SK-N-SH treated with all-trans-retinoic acid at 6 μM for 48 hours (cell line): ENCODE results near the gene GET4.
"Not testable (repeated sequence)": the region's sequence is repeated elsewhere in the genome, so short reads cannot be mapped to it uniquely, and the experiment has no call there.

Experiments used
- ATAC-seq: fragments of 200-7000 bp; cut with Tn5 transposase; 3 replicates; pipeline ENCODE4 v1.9.1; 2020; ENCODE audit warnings: mild to moderate bottlenecking, moderate library complexity
- BACH2 ChIP-seq: fragments of 250-450 bp; sonication (Bioruptor Pico); IDR thresholded peaks from 2 replicates; pipeline ENCODE4 v1.9.0; 2021; ENCODE audit warnings: mild to moderate bottlenecking, borderline replicate concordance
- CSDC2 ChIP-seq: fragments of 250-450 bp; sonication (Bioruptor Pico); IDR thresholded peaks from 2 replicates; pipeline ENCODE4 v1.5.0; 2020; ENCODE audit warnings: mild to moderate bottlenecking, moderate library complexity
- ESRRG ChIP-seq: fragments of 250-450 bp; sonication (Bioruptor Pico); IDR thresholded peaks from 2 replicates; pipeline ENCODE4 v1.6.1; 2021; ENCODE audit warnings: mild to moderate bottlenecking
- GLIS3 ChIP-seq: fragments of 250-450 bp; sonication (Bioruptor Pico); IDR thresholded peaks from 2 replicates; pipeline ENCODE4 v1.5.0; 2020; ENCODE audit warnings: mild to moderate bottlenecking, moderate library complexity
- ISL1 ChIP-seq: fragments of 250-450 bp; sonication (Bioruptor Pico); IDR thresholded peaks from 2 replicates; pipeline ENCODE4 v2.1.2; 2022; ENCODE audit warnings: mild to moderate bottlenecking, moderate library complexity
- OSR1 ChIP-seq: fragments of 250-450 bp; sonication (Bioruptor Pico); IDR thresholded peaks from 2 replicates; pipeline ENCODE4 v1.8.0; 2022; ENCODE audit warnings: moderate library complexity, mild to moderate bottlenecking, inconsistent platforms
- PPARA ChIP-seq: fragments of 250-450 bp; sonication (Bioruptor Pico); IDR thresholded peaks from 2 replicates; pipeline ENCODE4 v1.5.0; 2020; ENCODE audit warnings: mild to moderate bottlenecking, borderline replicate concordance
- RARB ChIP-seq: fragments of 250-450 bp; sonication (Bioruptor Pico); IDR thresholded peaks from 2 replicates; pipeline ENCODE4 v1.8.0; 2021; ENCODE audit warnings: mild to moderate bottlenecking, moderate library complexity
- SNAI2 ChIP-seq: fragments of 250-450 bp; sonication (Bioruptor Pico); IDR thresholded peaks from 2 replicates; pipeline ENCODE4 v1.5.0; 2020; ENCODE audit warnings: mild to moderate bottlenecking, moderate library complexity
- TCF4 ChIP-seq: fragments of 250-450 bp; sonication (Bioruptor Pico); IDR thresholded peaks from 2 replicates; pipeline ENCODE4 v1.8.0; 2021; ENCODE audit warnings: mild to moderate bottlenecking, moderate library complexity, borderline replicate concordance
- TOX ChIP-seq: fragments of 250-450 bp; sonication (Bioruptor Pico); IDR thresholded peaks from 2 replicates; pipeline ENCODE4 v1.8.0; 2021; ENCODE audit warnings: mild to moderate bottlenecking, moderate library complexity, borderline replicate concordance
- ZC3H10 ChIP-seq: fragments of 250-450 bp; sonication (Bioruptor Pico); IDR thresholded peaks from 2 replicates; pipeline ENCODE4 v1.5.1; 2021; ENCODE audit warnings: mild to moderate bottlenecking, moderate library complexity
- ZFP3 ChIP-seq: fragments of 250-450 bp; sonication (Bioruptor Pico); IDR thresholded peaks from 2 replicates; pipeline ENCODE4 v1.5.0; 2020; ENCODE audit warnings: mild to moderate bottlenecking, moderate library complexity
- ZFP30 ChIP-seq: fragments of 450-650 bp; formaldehyde crosslinking; IDR thresholded peaks from 2 replicates; pipeline ENCODE4 v1.5.0; 2022; ENCODE audit warnings: mild to moderate bottlenecking, moderate library complexity
- ZNF565 ChIP-seq: fragments of 450-650 bp; formaldehyde crosslinking; conservative IDR thresholded peaks from 2 replicates; pipeline ENCODE4 v1.5.0; 2020; ENCODE audit warnings: low read depth, mild to moderate bottlenecking, moderate library complexity
- ZNF70 ChIP-seq: fragments of 450-650 bp; formaldehyde crosslinking; IDR thresholded peaks from 2 replicates; pipeline ENCODE4 v1.5.0; 2020; ENCODE audit warnings: mild to moderate bottlenecking, moderate library complexity
- ZNF8 ChIP-seq: fragments of 450-650 bp; formaldehyde crosslinking; IDR thresholded peaks from 2 replicates; pipeline ENCODE4 v1.5.0; 2020; ENCODE audit warnings: mild to moderate bottlenecking, moderate library complexity
- TF ChIP-seq, protein P1 (sequence below): fragments of 250-450 bp; sonication (Bioruptor Pico); IDR thresholded peaks from 2 replicates; pipeline ENCODE4 v1.5.0; 2020; ENCODE audit warnings: mild to moderate bottlenecking, moderate library complexity
- TF ChIP-seq, protein P2 (sequence below): fragments of 250-450 bp; sonication (Bioruptor Pico); IDR thresholded peaks from 2 replicates; pipeline ENCODE4 v1.5.1; 2020; ENCODE audit warnings: low read depth, mild to moderate bottlenecking, moderate library complexity
- TF ChIP-seq, protein P3 (sequence below): fragments of 250-450 bp; sonication (Bioruptor Pico); IDR thresholded peaks from 2 replicates; pipeline ENCODE4 v1.8.0; 2021; ENCODE audit warnings: low read depth, mild to moderate bottlenecking, moderate library complexity, borderline replicate concordance

Gene GET4

DNA sequence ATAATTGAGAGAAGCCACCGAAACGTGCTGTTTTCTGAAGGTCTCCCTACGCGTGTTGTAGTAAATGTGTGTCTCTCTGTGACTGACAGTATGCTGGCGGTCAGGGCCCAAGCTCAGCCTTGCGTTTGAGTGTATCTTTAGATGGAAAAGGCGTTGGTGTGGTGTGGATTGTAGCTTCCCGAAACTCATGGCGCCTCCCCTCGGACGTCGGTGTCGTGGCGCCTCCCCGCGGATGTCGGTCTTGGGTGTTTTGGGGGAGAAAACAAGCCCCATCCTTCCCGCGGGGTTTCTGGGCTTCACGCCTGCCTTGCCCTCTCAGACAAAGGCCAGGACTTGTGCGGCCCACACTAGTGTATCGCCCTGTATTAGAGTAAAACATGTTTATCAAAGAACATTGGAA is 31.3 kb upstream of the GET4 start:
- TF ChIP-seq TOX = no peak
- TF ChIP-seq ZNF565 (CRISPR knock-in tag) = no peak
- no peak for TF ChIP-seq CSDC2
- no peak for TF ChIP-seq ZFP30 (CRISPR knock-in tag)
- no peak for TF ChIP-seq ZC3H10 (CRISPR knock-in tag)
- no peak for TF ChIP-seq TCF4 (CRISPR knock-in tag)
- no peak for TF ChIP-seq SNAI2 (CRISPR knock-in tag)
- no peak for TF ChIP-seq ZNF70 (CRISPR knock-in tag)
- TF ChIP-seq BACH2 (CRISPR knock-in tag) = no peak
- no peak for TF ChIP-seq GLIS3 (CRISPR knock-in tag)
- TF ChIP-seq, protein P1, sequence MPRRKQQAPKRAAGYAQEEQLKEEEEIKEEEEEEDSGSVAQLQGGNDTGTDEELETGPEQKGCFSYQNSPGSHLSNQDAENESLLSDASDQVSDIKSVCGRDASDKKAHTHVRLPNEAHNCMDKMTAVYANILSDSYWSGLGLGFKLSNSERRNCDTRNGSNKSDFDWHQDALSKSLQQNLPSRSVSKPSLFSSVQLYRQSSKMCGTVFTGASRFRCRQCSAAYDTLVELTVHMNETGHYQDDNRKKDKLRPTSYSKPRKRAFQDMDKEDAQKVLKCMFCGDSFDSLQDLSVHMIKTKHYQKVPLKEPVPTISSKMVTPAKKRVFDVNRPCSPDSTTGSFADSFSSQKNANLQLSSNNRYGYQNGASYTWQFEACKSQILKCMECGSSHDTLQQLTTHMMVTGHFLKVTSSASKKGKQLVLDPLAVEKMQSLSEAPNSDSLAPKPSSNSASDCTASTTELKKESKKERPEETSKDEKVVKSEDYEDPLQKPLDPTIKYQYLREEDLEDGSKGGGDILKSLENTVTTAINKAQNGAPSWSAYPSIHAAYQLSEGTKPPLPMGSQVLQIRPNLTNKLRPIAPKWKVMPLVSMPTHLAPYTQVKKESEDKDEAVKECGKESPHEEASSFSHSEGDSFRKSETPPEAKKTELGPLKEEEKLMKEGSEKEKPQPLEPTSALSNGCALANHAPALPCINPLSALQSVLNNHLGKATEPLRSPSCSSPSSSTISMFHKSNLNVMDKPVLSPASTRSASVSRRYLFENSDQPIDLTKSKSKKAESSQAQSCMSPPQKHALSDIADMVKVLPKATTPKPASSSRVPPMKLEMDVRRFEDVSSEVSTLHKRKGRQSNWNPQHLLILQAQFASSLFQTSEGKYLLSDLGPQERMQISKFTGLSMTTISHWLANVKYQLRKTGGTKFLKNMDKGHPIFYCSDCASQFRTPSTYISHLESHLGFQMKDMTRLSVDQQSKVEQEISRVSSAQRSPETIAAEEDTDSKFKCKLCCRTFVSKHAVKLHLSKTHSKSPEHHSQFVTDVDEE = no peak
- no peak for TF ChIP-seq ESRRG (CRISPR knock-in tag)
- TF ChIP-seq, protein P2, sequence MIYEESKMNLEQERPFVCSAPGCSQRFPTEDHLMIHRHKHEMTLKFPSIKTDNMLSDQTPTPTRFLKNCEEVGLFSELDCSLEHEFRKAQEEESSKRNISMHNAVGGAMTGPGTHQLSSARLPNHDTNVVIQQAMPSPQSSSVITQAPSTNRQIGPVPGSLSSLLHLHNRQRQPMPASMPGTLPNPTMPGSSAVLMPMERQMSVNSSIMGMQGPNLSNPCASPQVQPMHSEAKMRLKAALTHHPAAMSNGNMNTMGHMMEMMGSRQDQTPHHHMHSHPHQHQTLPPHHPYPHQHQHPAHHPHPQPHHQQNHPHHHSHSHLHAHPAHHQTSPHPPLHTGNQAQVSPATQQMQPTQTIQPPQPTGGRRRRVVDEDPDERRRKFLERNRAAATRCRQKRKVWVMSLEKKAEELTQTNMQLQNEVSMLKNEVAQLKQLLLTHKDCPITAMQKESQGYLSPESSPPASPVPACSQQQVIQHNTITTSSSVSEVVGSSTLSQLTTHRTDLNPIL (CRISPR knock-in tag) = no peak
- no peak for TF ChIP-seq ZFP3 (CRISPR knock-in tag)
- no peak for ATAC-seq

DNA sequence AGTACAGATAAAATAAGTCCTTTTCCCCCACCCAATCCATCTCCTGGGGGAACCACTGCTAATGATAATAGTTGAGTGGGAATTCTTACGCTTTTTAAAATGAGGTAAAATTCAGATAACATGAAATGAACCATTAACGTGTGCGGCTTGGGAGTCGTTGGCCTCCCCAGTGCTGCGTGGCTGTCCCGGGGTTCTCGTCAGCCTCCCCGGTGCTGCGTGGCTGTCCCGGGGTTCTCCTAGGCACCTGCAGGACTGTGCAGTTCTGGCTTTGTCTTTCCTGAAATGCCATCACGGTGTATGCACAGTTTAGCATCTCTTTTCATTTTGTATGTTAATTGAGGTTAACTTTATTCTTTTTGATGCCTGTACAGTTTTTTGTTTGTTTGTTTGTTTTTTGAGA is 30.6 kb upstream of the GET4 start:
- no peak for TF ChIP-seq GLIS3 (CRISPR knock-in tag)
- no peak for TF ChIP-seq ISL1 (CRISPR knock-in tag)
- TF ChIP-seq OSR1 = no peak
- no peak for TF ChIP-seq ZNF565 (CRISPR knock-in tag)
- no peak for TF ChIP-seq ZNF70 (CRISPR knock-in tag)
- no peak for TF ChIP-seq BACH2 (CRISPR knock-in tag)
- no peak for TF ChIP-seq RARB (CRISPR knock-in tag)
- TF ChIP-seq ZFP3 (CRISPR knock-in tag) = no peak
- TF ChIP-seq, protein P1 = no peak
- no peak for TF ChIP-seq PPARA (CRISPR knock-in tag)
- TF ChIP-seq ESRRG (CRISPR knock-in tag) = no peak
- TF ChIP-seq, protein P2 (CRISPR knock-in tag) = no peak
- no peak for TF ChIP-seq TOX
- no peak for TF ChIP-seq ZNF8 (CRISPR knock-in tag)
- TF ChIP-seq, protein P3, sequence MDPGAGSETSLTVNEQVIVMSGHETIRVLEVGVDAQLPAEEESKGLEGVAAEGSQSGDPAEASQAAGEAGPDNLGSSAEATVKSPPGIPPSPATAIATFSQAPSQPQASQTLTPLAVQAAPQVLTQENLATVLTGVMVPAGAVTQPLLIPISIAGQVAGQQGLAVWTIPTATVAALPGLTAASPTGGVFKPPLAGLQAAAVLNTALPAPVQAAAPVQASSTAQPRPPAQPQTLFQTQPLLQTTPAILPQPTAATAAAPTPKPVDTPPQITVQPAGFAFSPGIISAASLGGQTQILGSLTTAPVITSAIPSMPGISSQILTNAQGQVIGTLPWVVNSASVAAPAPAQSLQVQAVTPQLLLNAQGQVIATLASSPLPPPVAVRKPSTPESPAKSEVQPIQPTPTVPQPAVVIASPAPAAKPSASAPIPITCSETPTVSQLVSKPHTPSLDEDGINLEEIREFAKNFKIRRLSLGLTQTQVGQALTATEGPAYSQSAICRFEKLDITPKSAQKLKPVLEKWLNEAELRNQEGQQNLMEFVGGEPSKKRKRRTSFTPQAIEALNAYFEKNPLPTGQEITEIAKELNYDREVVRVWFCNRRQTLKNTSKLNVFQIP = no peak
- TF ChIP-seq TCF4 (CRISPR knock-in tag) = no peak
- no peak for TF ChIP-seq ZFP30 (CRISPR knock-in tag)
- no peak for ATAC-seq

DNA sequence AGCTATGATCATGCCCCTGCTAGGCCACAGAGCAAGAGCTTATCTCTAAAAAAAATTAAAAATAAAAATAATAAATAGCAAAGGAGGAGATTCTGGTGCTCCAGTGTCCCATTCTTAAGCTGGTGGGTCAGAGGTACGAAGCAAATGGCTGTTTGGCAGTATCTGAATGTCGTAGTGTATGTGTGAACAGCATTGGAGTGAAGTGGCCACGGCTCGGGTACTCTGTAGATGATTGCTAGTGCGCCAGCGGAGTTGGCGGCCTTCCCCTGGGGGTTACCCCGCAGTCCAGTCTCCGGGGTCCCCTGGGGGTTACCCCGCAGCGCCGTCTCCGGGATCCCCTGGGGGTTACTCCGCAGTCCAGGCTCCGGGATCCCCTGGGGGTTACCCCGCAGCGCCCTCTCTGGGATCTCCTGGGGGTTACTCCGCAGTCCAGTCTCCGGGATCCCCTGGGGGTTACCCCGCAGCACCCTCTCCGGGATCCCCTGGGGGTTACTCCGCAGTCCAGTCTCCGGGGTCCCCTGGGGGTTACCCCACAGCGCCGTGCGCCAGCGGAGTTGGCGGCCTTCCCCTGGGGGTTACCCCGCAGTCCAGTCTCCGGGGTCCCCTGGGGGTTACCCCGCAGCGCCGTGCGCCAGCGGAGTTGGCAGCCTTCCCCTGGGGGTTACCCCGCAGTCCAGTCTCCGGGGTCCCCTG is 29.2 kb upstream of the GET4 start:
- not testable (repeated sequence) for ATAC-seq

DNA sequence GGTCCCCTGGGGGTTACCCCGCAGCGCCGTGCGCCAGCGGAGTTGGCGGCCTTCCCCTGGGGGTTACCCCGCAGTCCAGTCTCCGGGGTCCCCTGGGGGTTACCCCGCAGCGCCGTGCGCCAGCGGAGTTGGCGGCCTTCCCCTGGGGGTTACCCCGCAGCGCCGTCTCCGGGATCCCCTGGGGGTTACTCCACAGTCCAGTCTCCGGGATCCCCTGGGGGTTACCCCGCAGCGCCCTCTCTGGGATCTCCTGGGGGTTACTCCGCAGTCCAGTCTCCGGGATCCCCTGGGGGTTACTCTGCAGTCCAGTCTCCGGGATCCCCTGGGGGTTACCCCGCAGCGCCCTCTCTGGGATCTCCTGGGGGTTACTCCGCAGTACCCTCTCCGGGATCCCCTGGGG is 28.6 kb upstream of the GET4 start:
- not testable (repeated sequence) for ATAC-seq
